NCI-H345 treated with DMSO at 0.1 percent for 48 hours (cell line): ENCODE results near the gene MRO.
"Not testable (repeated sequence)": the region's sequence is repeated elsewhere in the genome, so short reads cannot be mapped to it uniquely, and the experiment has no call there.

Source experiments
- DNase-seq: peaks from one replicate; lab custom pipeline; 2025; ENCODE audit not compliant: unreplicated experiment; lab: John Stamatoyannopoulos, UW

Gene MRO

GRCh38 chr18:50819728-50820378 lies at the start of gene MRO:
Gene MRO (minus strand): TSS chr18:50820016. CDS start chr18:50809400, 10,616 bp downstream.
- DNase-seq = peak; percentile 59

GRCh38 chr18:50869150-50869549 lies 49.3 kb upstream of the MRO start:
- peak; percentile 8 for DNase-seq

GRCh38 chr18:50866765-50867164 lies 46.9 kb upstream of the MRO start:
- DNase-seq = no peak

- DNase-seq = no peak
Observed at GRCh38 chr18:50863840-50864375, 44.1 kb upstream of the MRO start.

GRCh38 chr18:50862401-50862800 lies 42.6 kb upstream of the MRO start:
- no peak for DNase-seq

GRCh38 chr18:50861617-50862016 lies 41.8 kb upstream of the MRO start:
- no peak for DNase-seq

GRCh38 chr18:50859793-50860555 lies 40.2 kb upstream of the MRO start:
- no peak for DNase-seq

- DNase-seq = no peak
Observed at GRCh38 chr18:50857694-50858093, 37.9 kb upstream of the MRO start.

GRCh38 chr18:50857166-50857565 lies 37.4 kb upstream of the MRO start:
- not testable (repeated sequence) for DNase-seq

GRCh38 chr18:50855976-50856757 lies 36.4 kb upstream of the MRO start:
- no peak for DNase-seq

- no peak for DNase-seq
Observed at GRCh38 chr18:50853863-50854271, 34.1 kb upstream of the MRO start.

- no peak for DNase-seq
Observed at GRCh38 chr18:50850307-50851065, 30.7 kb upstream of the MRO start.

GRCh38 chr18:50849419-50849821 lies 29.6 kb upstream of the MRO start:
- no peak for DNase-seq

- DNase-seq = no peak
Observed at GRCh38 chr18:50848991-50849390, 29.2 kb upstream of the MRO start.

GRCh38 chr18:50848061-50848551 lies 28.3 kb upstream of the MRO start:
- DNase-seq = no peak

GRCh38 chr18:50847192-50847591 lies 27.4 kb upstream of the MRO start:
- DNase-seq = no peak

- DNase-seq = no peak
Observed at GRCh38 chr18:50844960-50845359, 25.1 kb upstream of the MRO start.

GRCh38 chr18:50844554-50844953 lies 24.7 kb upstream of the MRO start:
- no peak for DNase-seq

GRCh38 chr18:50842846-50843245 lies 23.0 kb upstream of the MRO start:
- no peak for DNase-seq

GRCh38 chr18:50839996-50840395 lies 20.2 kb upstream of the MRO start:
- no peak for DNase-seq

- DNase-seq = no peak
Observed at GRCh38 chr18:50839341-50839740, 19.5 kb upstream of the MRO start.
